ENCODE results near the gene TNRC18. TPM values are rescaled to one million over a fixed set of nuclear protein-coding genes. Genes with fewer than 3 reads are reported as not detected.

Gene TNRC18
- total RNA-seq, 4 donors from 2014 or later = 112 to 325 (median 211) TPM

DNA sequence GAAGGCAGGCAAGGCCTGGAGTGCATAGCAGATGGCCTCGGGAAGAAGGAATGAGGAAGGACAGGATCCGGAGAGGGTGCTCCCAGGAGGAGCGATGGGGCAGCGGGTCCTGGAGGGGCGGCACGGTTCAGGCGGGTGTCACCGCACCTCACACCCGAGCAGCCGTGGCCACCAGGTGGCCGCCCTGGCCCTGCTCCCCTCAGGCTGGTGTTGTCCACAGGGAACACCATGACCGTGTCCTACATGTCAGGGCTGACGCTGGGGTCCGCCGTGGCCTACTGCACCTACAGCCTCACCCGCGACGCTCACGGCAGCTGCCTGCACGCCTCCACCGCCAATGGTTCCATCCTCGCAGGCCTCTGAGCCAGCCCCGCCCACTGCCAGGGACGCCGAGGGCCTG is 121.1 kb downstream of the TNRC18 start:
- Histone ChIP-seq H3K27ac (no peak overlapping the region), H3K36me3 (peaks cover 0 to 4% (median 0%) of the 10 kb centered on the region in 3 donors), H3K4me3 (no peak overlapping the region), H3K9me3 (no peaks in the 10 kb centered on the region), H3K27me3 (no peaks in the 10 kb centered on the region), H3K4me1 (no peaks in the 10 kb centered on the region)
- no peak for DNase-seq
- no peak for TF ChIP-seq POLR2A (IDR thresholded peaks at IDR 0.05)
- TF ChIP-seq, protein P1, sequence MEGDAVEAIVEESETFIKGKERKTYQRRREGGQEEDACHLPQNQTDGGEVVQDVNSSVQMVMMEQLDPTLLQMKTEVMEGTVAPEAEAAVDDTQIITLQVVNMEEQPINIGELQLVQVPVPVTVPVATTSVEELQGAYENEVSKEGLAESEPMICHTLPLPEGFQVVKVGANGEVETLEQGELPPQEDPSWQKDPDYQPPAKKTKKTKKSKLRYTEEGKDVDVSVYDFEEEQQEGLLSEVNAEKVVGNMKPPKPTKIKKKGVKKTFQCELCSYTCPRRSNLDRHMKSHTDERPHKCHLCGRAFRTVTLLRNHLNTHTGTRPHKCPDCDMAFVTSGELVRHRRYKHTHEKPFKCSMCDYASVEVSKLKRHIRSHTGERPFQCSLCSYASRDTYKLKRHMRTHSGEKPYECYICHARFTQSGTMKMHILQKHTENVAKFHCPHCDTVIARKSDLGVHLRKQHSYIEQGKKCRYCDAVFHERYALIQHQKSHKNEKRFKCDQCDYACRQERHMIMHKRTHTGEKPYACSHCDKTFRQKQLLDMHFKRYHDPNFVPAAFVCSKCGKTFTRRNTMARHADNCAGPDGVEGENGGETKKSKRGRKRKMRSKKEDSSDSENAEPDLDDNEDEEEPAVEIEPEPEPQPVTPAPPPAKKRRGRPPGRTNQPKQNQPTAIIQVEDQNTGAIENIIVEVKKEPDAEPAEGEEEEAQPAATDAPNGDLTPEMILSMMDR (IDR thresholded peaks at IDR 0.05) = peak in 1 of 6 experiments; percentile 4

DNA sequence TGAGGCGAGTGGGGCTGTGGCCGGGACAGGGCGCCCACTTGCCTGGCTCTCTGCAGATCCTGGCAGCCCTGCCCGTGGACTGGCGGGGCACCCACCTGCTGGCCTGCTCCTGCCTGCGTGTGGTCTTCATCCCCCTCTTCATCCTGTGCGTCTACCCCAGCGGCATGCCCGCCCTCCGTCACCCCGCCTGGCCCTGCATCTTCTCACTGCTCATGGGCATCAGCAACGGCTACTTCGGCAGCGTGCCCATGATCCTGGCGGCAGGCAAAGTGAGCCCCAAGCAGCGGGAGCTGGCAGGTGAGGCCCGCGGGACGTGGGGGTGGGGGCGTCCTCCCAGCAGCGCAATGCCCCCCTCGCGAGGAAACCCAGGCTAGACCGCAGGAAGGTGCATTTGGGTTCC is 123.3 kb downstream of the TNRC18 start:
- DNase-seq = no peak
- no peaks in the 10 kb centered on the region for H3K27me3 ChIP-seq
- TF ChIP-seq, protein P1 (IDR thresholded peaks at IDR 0.05) = no peak
- TF ChIP-seq POLR2A (IDR thresholded peaks at IDR 0.05) = no peak
- H3K9me3 ChIP-seq = no peaks in the 10 kb centered on the region
- H3K4me1 ChIP-seq = peaks cover 0 to 6% (median 3%) of the 10 kb centered on the region in 4 donors
- H3K4me3 ChIP-seq = no peak overlapping the region
- no peaks in the 10 kb centered on the region for H3K36me3 ChIP-seq
- no peak overlapping the region for H3K27ac ChIP-seq

DNA sequence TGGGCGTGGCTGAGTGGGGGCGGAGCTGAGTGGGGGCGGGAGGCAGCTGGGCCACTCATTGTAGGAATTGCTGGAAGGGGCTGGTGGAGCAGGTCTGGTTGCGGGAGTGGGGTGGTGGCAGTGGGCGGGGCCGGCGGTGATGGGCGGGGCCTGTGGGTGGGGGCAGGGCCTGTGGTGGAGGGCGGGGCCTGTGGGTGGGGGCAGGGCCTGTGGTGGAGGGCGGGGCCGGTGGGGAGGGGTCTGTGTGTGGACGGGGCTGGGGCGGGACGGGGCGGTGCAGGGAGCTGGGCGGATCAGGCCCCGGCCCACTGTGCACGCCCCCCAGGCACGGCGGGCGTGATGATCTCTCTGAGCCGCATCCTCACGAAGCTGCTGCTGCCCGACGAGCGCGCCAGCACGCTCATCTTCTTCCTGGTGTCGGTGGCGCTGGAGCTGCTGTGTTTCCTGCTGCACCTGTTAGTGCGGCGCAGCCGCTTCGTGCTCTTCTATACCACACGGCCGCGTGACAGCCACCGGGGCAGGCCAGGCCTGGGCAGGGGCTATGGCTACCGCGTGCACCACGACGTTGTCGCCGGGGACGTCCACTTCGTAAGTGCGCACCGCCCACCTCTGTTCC is 126.9 kb downstream of the TNRC18 start:
- H3K27ac ChIP-seq = no peak overlapping the region
- H3K4me1 ChIP-seq = peaks cover 0 to 6% (median 3%) of the 10 kb centered on the region in 4 donors
- DNase-seq = peak in 2 of 3 donors; percentile 47 to 60
- peaks cover 0 to 4% (median 0%) of the 10 kb centered on the region in 4 donors for H3K9me3 ChIP-seq
- TF ChIP-seq, protein P1 (IDR thresholded peaks at IDR 0.05) = no peak
- no peak for TF ChIP-seq POLR2A (IDR thresholded peaks at IDR 0.05)
- no peaks in the 10 kb centered on the region for H3K27me3 ChIP-seq
- peak overlapping the region; percentile 7 to 33 (median 28) for H3K4me3 ChIP-seq
- H3K36me3 ChIP-seq = no peaks in the 10 kb centered on the region

DNA sequence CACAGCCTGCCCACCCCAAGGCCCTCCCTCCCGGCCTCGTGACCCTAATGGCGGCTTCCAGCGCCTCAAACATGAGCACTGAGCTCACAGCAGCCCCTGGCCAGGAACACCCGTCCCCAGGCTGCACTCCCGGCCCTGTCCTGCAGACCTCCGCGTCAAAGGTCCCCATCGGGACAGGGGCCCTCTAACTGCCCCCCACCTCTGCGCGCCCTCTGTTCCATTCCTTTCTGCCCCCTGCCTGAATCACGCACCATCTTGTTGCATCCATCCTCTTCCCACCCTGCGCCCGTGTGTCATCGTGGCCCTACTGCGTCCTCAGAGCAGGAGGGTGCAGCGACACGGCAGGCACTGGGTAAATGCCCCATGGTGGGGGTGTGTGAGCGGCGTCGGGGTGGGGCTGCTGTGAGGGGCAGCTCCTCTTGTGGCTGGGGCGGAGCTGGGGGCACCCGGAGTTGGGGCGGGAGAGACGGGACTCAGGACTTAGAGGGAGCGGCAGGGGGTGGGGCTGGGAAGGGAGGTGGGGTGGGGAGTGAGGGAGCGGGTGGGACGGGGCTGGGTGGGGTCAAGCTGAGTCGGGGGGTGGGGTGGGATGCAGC is 127.5 kb downstream of the TNRC18 start:
- Histone ChIP-seq H3K27ac (no peak overlapping the region), H3K4me3 (no peak overlapping the region), H3K4me1 (peaks cover 0 to 6% (median 3%) of the 10 kb centered on the region in 4 donors), H3K27me3 (no peaks in the 10 kb centered on the region), H3K36me3 (no peaks in the 10 kb centered on the region), H3K9me3 (peaks cover 0 to 4% (median 0%) of the 10 kb centered on the region in 4 donors)
- no peak for TF ChIP-seq POLR2A (IDR thresholded peaks at IDR 0.05)
- TF ChIP-seq, protein P1 (IDR thresholded peaks at IDR 0.05) = no peak
- DNase-seq = no peak

DNA sequence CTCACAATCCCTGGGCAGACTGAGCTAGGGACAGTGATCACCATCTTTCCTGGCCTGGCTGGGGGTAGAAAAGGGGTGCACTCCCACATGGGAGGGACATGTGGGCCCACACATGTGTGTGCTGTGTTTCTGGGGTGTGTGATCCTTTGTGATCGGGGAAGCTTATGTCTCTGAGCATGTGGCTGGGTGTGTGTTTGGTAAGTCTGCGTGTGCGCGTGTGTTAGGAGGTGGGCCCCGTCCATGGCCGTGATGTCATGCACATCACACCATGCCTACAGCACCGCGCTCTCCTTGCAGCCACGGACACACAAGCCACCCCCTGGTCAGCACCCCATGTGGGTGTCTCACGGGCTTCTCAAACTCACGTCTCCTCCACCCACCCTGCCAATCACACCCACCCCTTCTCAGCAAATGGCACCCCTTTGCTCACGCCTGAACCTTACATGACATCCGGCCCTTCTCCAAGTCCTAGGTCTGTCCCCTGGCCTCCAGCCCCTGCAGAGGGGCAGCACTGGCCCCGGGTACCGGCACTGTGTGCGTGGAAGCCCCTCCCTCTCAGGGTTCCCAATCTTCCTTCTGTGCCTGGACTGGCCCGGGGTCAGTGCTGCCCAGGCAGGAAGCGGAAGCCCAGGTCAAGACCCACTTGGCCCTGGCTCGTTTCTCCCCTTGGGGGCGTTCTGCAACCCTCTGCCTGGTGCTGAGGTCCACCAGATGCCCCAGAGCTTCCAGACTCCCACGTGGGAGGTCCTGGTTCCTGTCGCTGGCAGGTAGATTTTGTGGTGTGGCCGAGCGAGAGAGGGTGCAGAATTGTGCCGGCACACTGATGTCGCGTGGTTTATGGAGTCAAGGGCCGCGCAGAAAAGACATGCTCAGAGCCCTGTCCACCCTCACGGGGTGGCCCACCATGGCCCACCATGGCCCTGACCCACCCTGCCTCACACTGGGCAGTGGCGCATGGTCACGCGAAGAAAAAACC is 128.3 kb downstream of the TNRC18 start:
- no peaks in the 10 kb centered on the region for H3K36me3 ChIP-seq
- peaks cover 0 to 4% (median 0%) of the 10 kb centered on the region in 4 donors for H3K9me3 ChIP-seq
- H3K4me1 ChIP-seq = peaks cover 0 to 6% (median 3%) of the 10 kb centered on the region in 4 donors
- H3K4me3 ChIP-seq = no peak overlapping the region
- no peak overlapping the region for H3K27ac ChIP-seq
- no peak for TF ChIP-seq POLR2A (IDR thresholded peaks at IDR 0.05)
- TF ChIP-seq, protein P1 (IDR thresholded peaks at IDR 0.05) = no peak
- no peak for DNase-seq
- no peaks in the 10 kb centered on the region for H3K27me3 ChIP-seq

Data from Peyer's patch (tissue), 4 donors.